Choroid plexus epithelial cell (primary cell): Measurements from ENCODE around the gene CCDC85A.

ENCODE experiments used
- DNase-seq: peaks from one replicate; pipeline ENCODE4 v3.0.0-alpha.2; 2010; ENCODE audit warnings: low read depth
- H3K4me3 ChIP-seq: 2 replicates; pipeline ENCODE4 v1.5.1; 2011; ENCODE audit warnings: low read depth, mild to moderate bottlenecking, control low read depth, low read length, moderate library complexity
- CTCF ChIP-seq: conservative IDR thresholded peaks from 2 replicates; pipeline ENCODE4 v1.5.1; 2011; ENCODE audit warnings: low read depth, mild to moderate bottlenecking, control low read depth, inconsistent platforms, low read length, moderate library complexity

The CCDC85A gene

GRCh38 chr2:56167616-56168562 is 15.9 kb upstream of the CCDC85A start:
- no peak for TF ChIP-seq CTCF
- no peak overlapping the region for H3K4me3 ChIP-seq
- peak; percentile 50 for DNase-seq

- no peak for DNase-seq
- H3K4me3 ChIP-seq: no peak overlapping the region
- no peak for TF ChIP-seq CTCF
Observed at GRCh38 chr2:56169521-56169920, 14.3 kb upstream of the CCDC85A start.

- DNase-seq: peak; percentile 19
- H3K4me3 ChIP-seq: no peak overlapping the region
- no peak for TF ChIP-seq CTCF
Observed at GRCh38 chr2:56170504-56170903, 13.3 kb upstream of the CCDC85A start.

GRCh38 chr2:56170988-56171387 is 12.8 kb upstream of the CCDC85A start:
- no peak for DNase-seq
- TF ChIP-seq CTCF: no peak
- H3K4me3 ChIP-seq: no peak overlapping the region

- H3K4me3 ChIP-seq: no peak overlapping the region
- TF ChIP-seq CTCF: no peak
- DNase-seq: no peak
Observed at GRCh38 chr2:56175779-56176178, 8.0 kb upstream of the CCDC85A start.

GRCh38 chr2:56177420-56178220 is 6.2 kb upstream of the CCDC85A start:
- no peak overlapping the region for H3K4me3 ChIP-seq
- no peak for DNase-seq
- no peak for TF ChIP-seq CTCF
